Cardiac muscle cell (in vitro differentiated cells and primary cell): Measurements from ENCODE around the gene COL9A3. TPM values are rescaled to one million over a fixed set of nuclear protein-coding genes. Genes with fewer than 3 reads are reported as not detected.
"Not testable (repeated sequence)": the region's sequence is repeated elsewhere in the genome, so short reads cannot be mapped to it uniquely, and the experiment has no call there.

Experiments used
- DNase-seq, 2 donors: peaks; one replicate each; pipeline versions ENCODE4 v3.0.0 to v3.0.0-alpha.2; 2010 to 2017; ENCODE audit warnings: low read depth in 1 of 2, low spot score in 1 of 2
- H3K27ac ChIP-seq: fragments of 200-600 bp; sonication (generic); 2 replicates; pipeline ENCODE4 v1.5.1; 2016
- H3K27me3 ChIP-seq: fragments of 200-600 bp; sonication (generic); 2 replicates; pipeline ENCODE4 v1.6.0; 2016; ENCODE audit warnings: control low read depth
- H3K36me3 ChIP-seq: fragments of 200-600 bp; sonication (generic); 2 replicates; pipeline ENCODE4 v1.5.1; 2016; ENCODE audit warnings: control low read depth
- H3K4me1 ChIP-seq: fragments of 200-600 bp; sonication (generic); 2 replicates; pipeline ENCODE4 v1.8.1; 2017; ENCODE audit warnings: low read depth, mild to moderate bottlenecking, mixed run types
- H3K4me3 ChIP-seq: fragments of 200-600 bp; sonication (generic); 2 replicates; pipeline ENCODE4 v1.5.1; 2016; ENCODE audit warnings: mild to moderate bottlenecking
- H3K9me3 ChIP-seq: fragments of 200-600 bp; sonication (generic); 2 replicates; pipeline ENCODE4 v1.5.1; 2017; ENCODE audit warnings: low read depth, mild to moderate bottlenecking, control low read depth
- CTCF ChIP-seq: IDR thresholded peaks from 2 replicates; pipeline ENCODE4 v1.5.1; 2012; ENCODE audit warnings: low read depth, mild to moderate bottlenecking, low read length
- polyA plus RNA-seq: library from polyadenylated mRNA; unstranded; fragments of >200 nt; fragmentation: Nextera tagmentation; extraction: Ambion mirVana; gene quantifications from 2 replicates; pipeline ENCODE4 v1.2.1, GENCODE V29; 2016
- total RNA-seq: library from RNA; depleted of rRNA; stranded (reverse); fragments of >200 nt; gene quantifications from 2 replicates; pipeline ENCODE4 v1.2.3, GENCODE V29; 2016

The COL9A3 gene
- total and polyA plus RNA-seq, 2 experiments from 2014 or later: 6.4 to 10.3 TPM

GRCh38 chr20:62841705-62842212, 24.9 kb downstream of the COL9A3 start:
- H3K9me3 ChIP-seq: no peaks in the 10 kb centered on the region
- DNase-seq: no peak
- H3K36me3 ChIP-seq: peaks cover 2% of the 10 kb centered on the region
- no peak overlapping the region for H3K27ac ChIP-seq
- no peaks in the 10 kb centered on the region for H3K27me3 ChIP-seq
- TF ChIP-seq CTCF: no peak
- H3K4me1 ChIP-seq: no peaks in the 10 kb centered on the region
- no peak overlapping the region for H3K4me3 ChIP-seq

- H3K27ac ChIP-seq: no peak overlapping the region
- H3K4me3 ChIP-seq: no peak overlapping the region
- H3K27me3 ChIP-seq: no peaks in the 10 kb centered on the region
- H3K36me3 ChIP-seq: peaks cover 2% of the 10 kb centered on the region
- DNase-seq: no peak
- H3K4me1 ChIP-seq: no peaks in the 10 kb centered on the region
- no peaks in the 10 kb centered on the region for H3K9me3 ChIP-seq
- no peak for TF ChIP-seq CTCF
Observed at GRCh38 chr20:62843656-62844055, 26.8 kb downstream of the COL9A3 start.

- no peaks in the 10 kb centered on the region for H3K9me3 ChIP-seq
- H3K4me1 ChIP-seq: no peaks in the 10 kb centered on the region
- no peak for DNase-seq
- H3K36me3 ChIP-seq: peaks cover 2% of the 10 kb centered on the region
- no peak overlapping the region for H3K27ac ChIP-seq
- H3K27me3 ChIP-seq: no peaks in the 10 kb centered on the region
- H3K4me3 ChIP-seq: no peak overlapping the region
- TF ChIP-seq CTCF: no peak
Observed at GRCh38 chr20:62844182-62844581, 27.3 kb downstream of the COL9A3 start.

GRCh38 chr20:62845416-62846160, 28.7 kb downstream of the COL9A3 start:
- TF ChIP-seq CTCF: no peak
- no peaks in the 10 kb centered on the region for H3K27me3 ChIP-seq
- no peaks in the 10 kb centered on the region for H3K4me1 ChIP-seq

GRCh38 chr20:62846166-62846890, 29.5 kb downstream of the COL9A3 start:
- Histone ChIP-seq H3K36me3 (peaks cover 2% of the 10 kb centered on the region), H3K27ac (no peak overlapping the region), H3K9me3 (no peaks in the 10 kb centered on the region), H3K4me3 (no peak overlapping the region), H3K27me3 (no peaks in the 10 kb centered on the region), H3K4me1 (no peaks in the 10 kb centered on the region)
- TF ChIP-seq CTCF: no peak
- peak in 1 of 2 donors; percentile 30 for DNase-seq

More at GRCh38 chr20:62845416-62846160, 28.7 kb downstream of the COL9A3 start:
- H3K27ac ChIP-seq: no peak overlapping the region
- peaks cover 2% of the 10 kb centered on the region for H3K36me3 ChIP-seq
- peak in 1 of 2 donors; percentile 50 for DNase-seq
- no peaks in the 10 kb centered on the region for H3K9me3 ChIP-seq
- H3K4me3 ChIP-seq: no peak overlapping the region

GRCh38 chr20:62848917-62849316, 32.1 kb downstream of the COL9A3 start:
- not testable (repeated sequence) for H3K27me3 ChIP-seq, H3K27ac ChIP-seq, DNase-seq, H3K4me3 ChIP-seq, H3K36me3 ChIP-seq, H3K4me1 ChIP-seq, H3K9me3 ChIP-seq
